ENCODE measurements around the gene TCF25.
"Not testable (repeated sequence)": the region's sequence is repeated elsewhere in the genome, so short reads cannot be mapped to it uniquely, and the experiment has no call there.

The TCF25 gene

GRCh38 chr16:89873109-89873971, at the start of gene TCF25:
TSS of gene TCF25 (plus strand) at chr16:89873592. CDS start at chr16:89873668, 76 bp downstream.
- peak; percentile 82 for DNase-seq (ENCODE audit: low spot score)

GRCh38 chr16:89823824-89824148, 49.6 kb upstream of the TCF25 start:
- DNase-seq (ENCODE audit: low spot score) = not testable (repeated sequence)

GRCh38 chr16:89826531-89827382, 46.6 kb upstream of the TCF25 start:
- DNase-seq (ENCODE audit: low spot score) = no peak

GRCh38 chr16:89827383-89828198, 45.8 kb upstream of the TCF25 start:
- DNase-seq (ENCODE audit: low spot score) = no peak

- DNase-seq (ENCODE audit: low spot score) = peak; percentile 55
Measured at GRCh38 chr16:89828199-89828869, 45.1 kb upstream of the TCF25 start, which contains the start of gene SPIRE2. TSS of gene SPIRE2 (plus strand) at chr16:89828475. CDS start at chr16:89828551, 76 bp downstream.

GRCh38 chr16:89828870-89829629, 44.3 kb upstream of the TCF25 start:
- no peak for DNase-seq (ENCODE audit: low spot score)

GRCh38 chr16:89829630-89830437, 43.6 kb upstream of the TCF25 start:
- no peak for DNase-seq (ENCODE audit: low spot score)

GRCh38 chr16:89831810-89832328, 41.5 kb upstream of the TCF25 start:
- DNase-seq (ENCODE audit: low spot score) = no peak

GRCh38 chr16:89833664-89834363, 39.6 kb upstream of the TCF25 start:
- DNase-seq (ENCODE audit: low spot score) = not testable (repeated sequence)

GRCh38 chr16:89834813-89835363, 38.5 kb upstream of the TCF25 start:
- not testable (repeated sequence) for DNase-seq (ENCODE audit: low spot score)

- DNase-seq (ENCODE audit: low spot score) = not testable (repeated sequence)
Measured at GRCh38 chr16:89836484-89836883, 36.9 kb upstream of the TCF25 start.

GRCh38 chr16:89837014-89837546, 36.3 kb upstream of the TCF25 start:
- no peak for DNase-seq (ENCODE audit: low spot score)

- DNase-seq (ENCODE audit: low spot score) = no peak
Measured at GRCh38 chr16:89841275-89841674, 32.1 kb upstream of the TCF25 start.

- DNase-seq (ENCODE audit: low spot score) = no peak
Measured at GRCh38 chr16:89842471-89843408, 30.7 kb upstream of the TCF25 start.

- DNase-seq (ENCODE audit: low spot score) = no peak
Measured at GRCh38 chr16:89843409-89844350, 29.7 kb upstream of the TCF25 start.

- no peak for DNase-seq (ENCODE audit: low spot score)
Measured at GRCh38 chr16:89844739-89845339, 28.6 kb upstream of the TCF25 start.
